Prostate gland (tissue), 2 donors: ENCODE data around the gene PSMA2.
A peak's percentile ranks its signal among the peaks of the same experiment; 100 is the strongest.

ENCODE experiments used
- CTCF ChIP-seq, 4 experiments: fragments of 200-600 bp in 2 of 4; fragments of 450-650 bp in 2 of 4; sonication (generic) in 2 of 4; IDR thresholded peaks; 1 replicate in 3 of 4; 2 replicates in 1 of 4; pipeline ENCODE4 v1.5.1; 2016 to 2019; ENCODE audit warnings: antibody characterized with exemption in 4 of 4, mild to moderate bottlenecking in 2 of 4, moderate library complexity in 2 of 4
- POLR2A ChIP-seq: fragments of 450-650 bp; IDR thresholded peaks from one replicate; pipeline ENCODE4 v1.6.1; 2016; ENCODE audit warnings: antibody characterized with exemption, mild to moderate bottlenecking

DNA sequence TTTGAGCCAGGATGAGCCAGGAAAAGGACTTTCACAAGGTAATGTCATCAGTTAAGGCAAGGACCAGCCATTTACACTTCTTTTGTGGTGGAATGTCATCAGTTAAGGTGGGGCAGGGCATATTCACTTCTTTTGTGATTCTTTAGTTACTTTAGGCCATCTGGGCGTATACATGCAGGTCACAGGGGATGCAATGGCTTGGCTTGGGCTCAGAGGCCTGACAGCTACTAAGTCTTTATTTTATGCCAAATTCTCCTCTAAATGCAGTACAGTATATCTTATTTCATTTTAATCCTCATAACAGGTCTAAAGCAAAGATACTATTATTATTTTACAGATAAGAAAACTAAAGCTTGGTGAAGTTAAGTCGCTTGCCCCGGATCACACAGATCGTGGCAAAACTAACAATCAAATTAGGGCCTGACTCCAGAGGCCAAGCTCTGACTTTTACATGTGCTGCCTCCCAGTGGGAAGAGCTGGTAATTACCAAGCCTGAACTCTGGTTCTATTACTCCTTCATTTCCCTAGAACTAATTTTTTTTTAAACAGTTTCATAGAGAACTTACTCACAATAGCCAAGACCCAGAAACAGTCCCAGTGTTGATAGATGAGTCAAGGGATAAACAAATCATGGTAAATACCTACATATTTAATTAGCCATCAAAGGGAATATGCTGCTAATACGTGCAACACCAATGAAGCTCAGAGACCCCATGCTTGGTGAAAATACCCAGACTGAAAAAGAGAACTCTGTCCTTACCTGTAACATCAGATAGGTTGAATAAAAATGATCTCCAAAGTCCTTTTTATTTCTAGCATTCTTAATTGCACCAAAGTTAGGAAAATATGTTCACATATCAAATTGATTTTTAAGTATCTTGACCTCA lies 55.5 kb downstream of the PSMA2 start:
- TF ChIP-seq CTCF (IDR thresholded peaks at IDR 0.05) (peak; percentile 50 to 86 (median 82)), POLR2A (no peak)
